HCT116 (cell line): Measurements from ENCODE around the gene DAAM2. TPM values are rescaled to one million over a fixed set of nuclear protein-coding genes. Genes with fewer than 3 reads are reported as not detected.

ENCODE experiments used
- ATAC-seq: fragments of 200-7000 bp; cut with Tn5 transposase; 2 replicates; pipeline ENCODE4 v1.9.1; 2020; ENCODE audit warnings: mild to moderate bottlenecking, moderate library complexity
- BruUV-seq: library from RNA; stranded (reverse); fragments of 400-500 nt; replicated peaks from 2 replicates; lab custom pipeline; 2021; lab: Mats Ljungman, UMichigan
- CTCF ChIA-PET: fragments of 300-600 bp; sonication (Branson Sonifier 250); formaldehyde crosslinking; loops from one replicate; lab custom pipeline; 2021; ENCODE audit warnings: antibody characterized with exemption; lab: Charles Lee
- POLR2A ChIA-PET: fragments of 300-600, 350-600 bp; sonication (Branson Sonifier 250); formaldehyde crosslinking; loops from one replicate; lab custom pipeline; 2021; ENCODE audit warnings: antibody characterized with exemption; lab: Charles Lee
- RAD21 ChIA-PET, 2 experiments: fragments of 300-600 bp; sonication (Branson Sonifier 250); formaldehyde crosslinking; loops; one replicate each; lab custom pipeline; 2023; ENCODE audit warnings: low total read pairs in 2 of 2; ENCODE audit not compliant: uncharacterized antibody in 2 of 2, unreplicated experiment in 2 of 2, low non-redundant PET in 1 of 2; lab: Charles Lee
- DNase-seq: peaks from one replicate; pipeline ENCODE4 v3.0.0-alpha.2; 2010; ENCODE audit warnings: low read depth, low spot score
- H2AFZ ChIP-seq: fragments of 200-600 bp; shearing (Covaris generic), sonication (generic); 2 replicates; pipeline ENCODE4 v1.6.1; 2017; ENCODE audit warnings: low read depth, mixed run types, mixed read lengths, antibody characterized with exemption, low read length; ENCODE audit not compliant: poor library complexity, severe bottlenecking
- H3K27ac ChIP-seq: 2 replicates; pipeline ENCODE4 v1.5.1; 2012; ENCODE audit warnings: low read depth, low read length
- H3K27me3 ChIP-seq: fragments of 200-600 bp; sonication (generic); 2 replicates; pipeline ENCODE4 v1.6.1; 2016; ENCODE audit warnings: mixed run types, low read length, mixed read lengths; ENCODE audit not compliant: insufficient read depth
- H3K36me3 ChIP-seq, 2 experiments: fragments of 200-500 bp in 1 of 2; fragments of 200-600 bp in 1 of 2; sonication (Bioruptor generic) in 1 of 2; sonication (generic) in 1 of 2; 2 replicates each; pipeline versions ENCODE4 v1.5.1 to v1.6.1; 2014 to 2016; ENCODE audit warnings: low read length in 2 of 2, inconsistent platforms in 1 of 2, mixed read lengths in 1 of 2, mixed run types in 1 of 2; ENCODE audit not compliant: insufficient read depth in 2 of 2, control insufficient read depth in 1 of 2
- H3K4me1 ChIP-seq, 2 experiments: fragments of 200-600 bp in 1 of 2; sonication (generic) in 1 of 2; 2 replicates each; pipeline versions ENCODE4 v1.5.1 to v1.6.1; 2012 to 2017; ENCODE audit warnings: low read length in 2 of 2, inconsistent platforms in 1 of 2, mild to moderate bottlenecking in 1 of 2, mixed read lengths in 1 of 2, mixed run types in 1 of 2, moderate library complexity in 1 of 2; ENCODE audit not compliant: insufficient read depth in 2 of 2, control insufficient read depth in 1 of 2
- H3K4me2 ChIP-seq: fragments of 200-600 bp; sonication (generic); 2 replicates; pipeline ENCODE4 v1.6.1; 2017; ENCODE audit warnings: mixed run types, low read length, mixed read lengths
- H3K4me3 ChIP-seq, 2 experiments: fragments of 200-600 bp in 1 of 2; sonication (generic) in 1 of 2; replicated peaks in 1 of 2; 2 replicates each; pipeline ENCODE4 v1.5.1; 2011 to 2016; ENCODE audit warnings: low read length in 2 of 2, control low read depth in 1 of 2, low read depth in 1 of 2, mild to moderate bottlenecking in 1 of 2, mixed read lengths in 1 of 2, mixed run types in 1 of 2
- H3K79me2 ChIP-seq: fragments of 200-600 bp; sonication (generic); 2 replicates; pipeline ENCODE4 v1.6.1; 2017; ENCODE audit warnings: mild to moderate bottlenecking, mixed run types, low read length, moderate library complexity, mixed read lengths; ENCODE audit not compliant: insufficient read depth
- H3K9ac ChIP-seq: fragments of 200-600 bp; sonication (generic); 2 replicates; pipeline ENCODE4 v1.6.1; 2016; ENCODE audit warnings: low read length, mixed read lengths
- H3K9me2 ChIP-seq: fragments of 200-600 bp; sonication (generic), shearing (Covaris generic); 2 replicates; pipeline ENCODE4 v1.6.1; 2017; ENCODE audit warnings: mixed run types, mild to moderate bottlenecking, moderate library complexity; ENCODE audit not compliant: insufficient read depth
- H3K9me3 ChIP-seq, 2 experiments: fragments of 200-500 bp in 1 of 2; fragments of 200-600 bp in 1 of 2; sonication (Bioruptor generic) in 1 of 2; sonication (generic) in 1 of 2; 2 replicates each; pipeline ENCODE4 v1.6.1; 2014 to 2017; ENCODE audit warnings: low read length in 2 of 2, mixed read lengths in 2 of 2, inconsistent platforms in 1 of 2, low read depth in 1 of 2, mild to moderate bottlenecking in 1 of 2, mixed run types in 1 of 2, moderate library complexity in 1 of 2; ENCODE audit not compliant: control insufficient read depth in 1 of 2, insufficient read depth in 1 of 2
- H4K20me1 ChIP-seq: fragments of 200-600 bp; sonication (generic), shearing (Covaris generic); 2 replicates; pipeline ENCODE4 v1.6.1; 2017; ENCODE audit warnings: mixed run types, mild to moderate bottlenecking, moderate library complexity; ENCODE audit not compliant: insufficient read depth
- CBX3 ChIP-seq: IDR thresholded peaks from 2 replicates; pipeline ENCODE4 v1.6.1; 2012; ENCODE audit warnings: low read depth
- CEBPB ChIP-seq: IDR thresholded peaks from 2 replicates; pipeline ENCODE4 v1.6.1; 2012; ENCODE audit warnings: low read depth
- ELF1 ChIP-seq: IDR thresholded peaks from 2 replicates; pipeline ENCODE4 v1.6.1; 2012; ENCODE audit warnings: low read depth, borderline replicate concordance
- EZH2phosphoT487 ChIP-seq: fragments of 200-600 bp; IDR thresholded peaks from 2 replicates; pipeline ENCODE4 v1.6.1; 2018; ENCODE audit warnings: antibody characterized with exemption, borderline replicate concordance
- FOSL1 ChIP-seq: IDR thresholded peaks from 2 replicates; pipeline ENCODE4 v1.6.1; 2012; ENCODE audit warnings: low read depth
- JUND ChIP-seq: IDR thresholded peaks from 2 replicates; pipeline ENCODE4 v1.6.1; 2012
- MAX ChIP-seq: IDR thresholded peaks from 2 replicates; pipeline ENCODE4 v1.6.1; 2012
- POLR2AphosphoS5 ChIP-seq: IDR thresholded peaks from 2 replicates; pipeline ENCODE4 v1.6.1; 2011; ENCODE audit warnings: mild to moderate bottlenecking, low read depth, low read length, moderate library complexity
- RAD21 ChIP-seq: IDR thresholded peaks from 2 replicates; pipeline ENCODE4 v1.6.1; 2012; ENCODE audit warnings: low read depth, mild to moderate bottlenecking
- REST ChIP-seq: IDR thresholded peaks from 2 replicates; pipeline ENCODE4 v1.6.1; 2012; ENCODE audit warnings: low read depth
- SRF ChIP-seq: IDR thresholded peaks from 2 replicates; pipeline ENCODE4 v1.6.1; 2012; ENCODE audit warnings: low read depth
- TCF7L2 ChIP-seq: IDR thresholded peaks from 2 replicates; pipeline ENCODE4 v1.7.0; 2011; ENCODE audit warnings: borderline replicate concordance, inconsistent platforms; ENCODE audit not compliant: insufficient read depth, insufficient read length; ENCODE audit errors: extremely low read depth
- YY1 ChIP-seq: IDR thresholded peaks from 2 replicates; pipeline ENCODE4 v1.6.1; 2011; ENCODE audit warnings: low read length, low read depth, moderate library complexity, mild to moderate bottlenecking; ENCODE audit not compliant: insufficient replicate concordance; ENCODE audit errors: extremely low read depth
- intact Hi-C: fragments of 100-400 bp; cut with micrococcal nuclease; formaldehyde crosslinking; loops from 2 replicates; pipeline ENCODE4 v1.10.0; 2022
- total RNA-seq: library from RNA; stranded (reverse); gene quantifications from one replicate; pipeline ENCODE4 v1.2.1, GENCODE V29; 2021; ENCODE audit not compliant: unreplicated experiment

DAAM2 gene
- total RNA-seq, 1 experiment from 2014 or later = not detected

- Histone ChIP-seq H3K9ac (no peak overlapping the region), H3K4me2 (peak overlapping the region; percentile 69), H2AFZ (no peak overlapping the region), H3K36me3 (no peaks in the 10 kb centered on the region; a peak in 1 of 4 replicates), H3K27me3 (no peaks in the 10 kb centered on the region), H3K79me2 (no peaks in the 10 kb centered on the region), H4K20me1 (no peaks in the 10 kb centered on the region), H3K9me3 (no peaks in the 10 kb centered on the region), H3K27ac (peak overlapping the region; percentile 29; the same call in 1 of the 2 replicates), H3K9me2 (no peaks in the 10 kb centered on the region), H3K4me3 (peak overlapping the region in 1 of 2 experiments; percentile 13; a peak in 1 of 4 replicates), H3K4me1 (peaks cover 5 to 21% of the 10 kb centered on the region in 2 experiments; a peak in 3 of 4 replicates)
- intact Hi-C loops = no loop called here
- ChIA-PET CTCF (no interaction called here), POLR2A (no interaction called here), RAD21 (no interaction called here)
- DNase-seq = peak; percentile 26
- BruUV-seq = no TSS peak
- no peak for TF ChIP-seq REST
- peak; percentile 23; the same call in 1 of the 2 replicates for TF ChIP-seq FOSL1
- 0 out of 2 replicates have a peak, but pooled peaks have one; percentile 19 for TF ChIP-seq JUND
- no peak for TF ChIP-seq POLR2AphosphoS5
- ATAC-seq = peak; percentile 81
These were observed 135.0 kb downstream of the DAAM2 start for GRCh38 chr6:39927159-39927558.

GRCh38 chr6:39929039-39929732, 137.0 kb downstream of the DAAM2 start:
- CTCF ChIA-PET = no interaction called here
- no peaks in the 10 kb centered on the region for H3K9me3 ChIP-seq
- ATAC-seq (no peak), DNase-seq (no peak)
- no peak overlapping the region for H3K27ac ChIP-seq
- RAD21 ChIA-PET = no interaction called here
- no peak overlapping the region for H3K4me2 ChIP-seq
- H3K79me2 ChIP-seq = no peaks in the 10 kb centered on the region
- BruUV-seq = no TSS peak
- no peak overlapping the region for H3K4me3 ChIP-seq
- no peak overlapping the region for H2AFZ ChIP-seq
- no peaks in the 10 kb centered on the region for H3K9me2 ChIP-seq
- intact Hi-C loops = no loop called here
- H3K4me1 ChIP-seq = peaks cover 9 to 29% of the 10 kb centered on the region in 2 experiments; a peak in 3 of 4 replicates
- no peaks in the 10 kb centered on the region for H3K27me3 ChIP-seq
- no peaks in the 10 kb centered on the region for H4K20me1 ChIP-seq
- no peak overlapping the region for H3K9ac ChIP-seq
- no peaks in the 10 kb centered on the region; a peak in 1 of 4 replicates for H3K36me3 ChIP-seq
- POLR2A ChIA-PET = no interaction called here
- TF ChIP-seq CEBPB = no peak
- TF ChIP-seq CBX3 = no peak
- no peak for TF ChIP-seq MAX
- no peak for TF ChIP-seq YY1
- no peak for TF ChIP-seq TCF7L2
- no peak for TF ChIP-seq SRF
- no peak for TF ChIP-seq EZH2phosphoT487
- no peak for TF ChIP-seq ELF1
- no peak for TF ChIP-seq RAD21
